Measurements from ENCODE around the gene SMAD7.
A peak's percentile ranks its signal among the peaks of the same experiment; 100 is the strongest.

SMAD7 gene

GRCh38 chr18:48949606-48950535, 894 bp downstream of the SMAD7 start:
- Histone ChIP-seq H3K4me3 (peak overlapping the region; percentile 56 to 87 (median 81)), H3K27ac (peak overlapping the region; percentile 32 to 100 (median 94))

DNA sequence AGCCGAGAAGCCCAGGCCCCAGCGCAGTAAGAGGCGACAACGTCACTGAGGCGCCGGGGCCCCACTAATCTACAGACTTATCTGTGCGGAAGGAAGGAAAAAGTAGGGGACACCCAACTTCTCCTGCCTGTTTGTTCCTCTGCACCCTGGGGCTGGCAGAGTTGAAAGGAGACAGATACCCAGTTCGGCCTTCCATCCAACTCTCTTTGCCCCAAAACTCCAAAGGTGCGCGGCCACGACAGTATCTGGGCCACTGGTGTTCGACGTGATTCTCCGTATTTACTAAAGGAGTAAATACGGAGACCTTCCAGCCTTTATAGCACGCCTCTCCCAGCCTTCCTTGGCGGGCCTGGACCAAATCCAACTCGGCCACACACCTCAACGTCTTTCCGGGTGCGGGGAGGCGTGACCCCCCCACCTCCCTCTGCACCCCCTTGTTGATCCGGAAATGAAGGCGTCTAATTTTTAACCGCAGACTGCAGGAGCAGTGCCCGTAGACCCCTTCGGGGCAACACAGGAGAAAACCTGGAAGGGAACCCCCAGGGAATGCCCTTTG, 1.6 kb downstream of the SMAD7 start:
- H3K4me3 ChIP-seq = peak overlapping the region; percentile 56 to 87 (median 81)
- peak overlapping the region in 20 of 21 experiments; percentile 51 to 100 (median 94) for H3K27ac ChIP-seq

- Histone ChIP-seq H3K27ac (peak overlapping the region in 20 of 21 experiments; percentile 3 to 100 (median 94)), H3K4me3 (peak overlapping the region; percentile 56 to 87 (median 81))
Observed at GRCh38 chr18:48948112-48949049, 2.4 kb downstream of the SMAD7 start.

GRCh38 chr18:48947560-48947959, 3.2 kb downstream of the SMAD7 start:
- Histone ChIP-seq H3K4me3 (peak overlapping the region; percentile 56 to 87 (median 81)), H3K27ac (peak overlapping the region in 15 of 21 experiments; percentile 3 to 100 (median 93))

DNA sequence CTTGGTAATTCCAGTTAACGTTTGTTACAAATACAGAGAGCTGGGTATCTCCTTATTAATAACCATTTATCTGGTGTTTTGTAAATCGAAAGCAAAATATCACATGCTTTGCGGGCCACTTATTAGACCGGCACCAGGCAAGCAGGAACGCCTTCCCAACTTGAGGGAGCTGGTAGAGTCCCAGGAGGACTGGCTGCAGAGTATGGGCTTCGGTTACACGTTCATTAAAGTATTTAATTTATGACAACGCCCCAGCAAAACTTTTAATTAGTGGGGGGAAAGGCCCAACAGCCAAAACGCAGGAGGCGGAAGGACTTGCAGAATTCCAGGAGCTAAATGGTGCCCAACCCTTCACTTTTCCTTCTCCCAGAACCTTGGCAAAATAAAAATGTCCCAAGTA, 3.7 kb downstream of the SMAD7 start:
- H3K27ac ChIP-seq = peak overlapping the region in 13 of 21 experiments; percentile 3 to 100 (median 94)
- peak overlapping the region; percentile 56 to 87 (median 81) for H3K4me3 ChIP-seq

DNA sequence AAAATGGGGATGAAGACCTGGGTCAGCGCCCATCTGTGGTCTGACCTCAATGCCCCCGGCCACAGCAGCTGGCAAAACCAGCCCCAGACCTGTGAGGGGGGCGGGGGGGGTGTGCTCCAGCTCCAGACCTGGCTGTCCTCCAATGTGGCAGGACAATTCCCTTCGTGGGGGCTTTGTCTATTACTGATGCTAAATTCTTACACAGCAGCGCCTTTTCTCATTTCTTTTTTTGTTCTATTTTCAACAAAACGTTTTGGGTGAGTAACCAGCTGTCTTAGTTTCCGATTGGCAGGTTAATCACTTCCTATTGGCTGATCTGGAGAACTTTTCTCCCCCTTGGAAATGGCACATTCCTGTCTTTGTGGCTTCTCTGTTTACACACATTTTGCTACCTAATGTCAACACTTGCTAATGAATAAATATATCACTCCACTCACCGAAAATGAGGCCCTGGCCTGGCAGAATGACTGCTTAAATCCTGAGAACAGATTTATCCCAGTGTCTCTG, 4.4 kb downstream of the SMAD7 start:
- Histone ChIP-seq H3K4me3 (peak overlapping the region in 4 of 7 experiments; percentile 56 to 82 (median 74)), H3K27ac (peak overlapping the region in 6 of 21 experiments; percentile 7 to 96 (median 63))

DNA sequence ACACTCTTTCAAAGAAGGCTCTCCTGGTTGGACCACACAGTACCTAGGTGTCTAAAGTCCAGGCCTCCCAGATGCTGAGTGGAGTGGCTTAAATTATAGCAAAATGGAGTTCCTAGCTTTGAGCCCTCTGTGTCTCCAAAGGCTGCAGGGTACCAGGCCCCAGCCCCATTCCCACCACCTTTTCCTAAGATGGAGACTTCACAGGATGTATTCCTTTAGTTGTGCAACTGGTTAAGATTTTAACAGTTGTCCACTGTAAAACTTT, 4.9 kb downstream of the SMAD7 start:
- Histone ChIP-seq H3K27ac (peak overlapping the region in 1 of 21 experiments; percentile 96), H3K4me3 (peak overlapping the region in 2 of 7 experiments; percentile 77 to 82)

- peak overlapping the region in 1 of 7 experiments; percentile 3 for H3K4me3 ChIP-seq
- peak overlapping the region in 4 of 21 experiments; percentile 14 to 78 (median 38) for H3K27ac ChIP-seq
Observed at GRCh38 chr18:48944634-48945033, 6.1 kb downstream of the SMAD7 start.

DNA sequence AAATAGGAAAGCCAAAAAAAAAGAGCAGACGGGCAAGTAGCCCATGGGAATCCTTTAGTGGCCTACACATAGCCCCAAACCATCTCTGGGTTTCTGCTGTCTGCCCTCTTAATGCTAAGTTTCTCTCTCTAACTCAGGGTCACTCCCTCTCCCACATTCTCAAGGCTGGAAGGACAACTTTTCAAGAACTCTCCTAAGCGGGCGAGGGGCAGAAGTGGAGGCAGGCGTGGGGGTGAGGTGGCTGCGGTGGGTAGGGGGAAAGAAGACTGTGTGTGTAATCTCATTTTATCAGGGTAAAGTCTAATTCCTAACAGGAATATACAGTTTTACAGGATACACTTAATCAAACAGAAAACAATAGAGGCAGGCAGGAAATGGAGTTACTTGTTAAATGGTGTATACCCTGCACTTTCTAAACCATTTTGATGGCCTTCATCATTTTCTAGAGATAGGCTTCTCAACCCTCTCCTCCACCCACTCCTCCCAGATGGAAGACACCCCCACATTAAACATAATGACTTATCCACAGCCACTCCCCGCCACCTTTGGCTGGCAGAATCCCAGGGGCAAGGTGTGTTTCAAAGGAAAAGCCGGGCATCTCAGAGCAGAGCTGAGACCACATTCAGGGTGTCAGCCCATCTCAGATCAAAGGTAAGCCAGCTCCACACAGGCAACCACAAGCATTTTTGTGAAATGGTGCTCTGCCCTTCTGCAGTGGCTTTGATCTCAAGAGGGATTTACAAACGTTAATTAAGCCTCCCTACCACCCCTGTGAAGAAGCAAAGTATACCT, 6.8 kb downstream of the SMAD7 start:
- Histone ChIP-seq H3K4me3 (peak overlapping the region in 1 of 7 experiments; percentile 3), H3K27ac (peak overlapping the region in 12 of 21 experiments; percentile 3 to 78 (median 40))

- H3K27ac ChIP-seq = peak overlapping the region in 11 of 21 experiments; percentile 3 to 78 (median 40)
- no peak overlapping the region for H3K4me3 ChIP-seq
Observed at GRCh38 chr18:48943333-48943732, 7.4 kb downstream of the SMAD7 start.

DNA sequence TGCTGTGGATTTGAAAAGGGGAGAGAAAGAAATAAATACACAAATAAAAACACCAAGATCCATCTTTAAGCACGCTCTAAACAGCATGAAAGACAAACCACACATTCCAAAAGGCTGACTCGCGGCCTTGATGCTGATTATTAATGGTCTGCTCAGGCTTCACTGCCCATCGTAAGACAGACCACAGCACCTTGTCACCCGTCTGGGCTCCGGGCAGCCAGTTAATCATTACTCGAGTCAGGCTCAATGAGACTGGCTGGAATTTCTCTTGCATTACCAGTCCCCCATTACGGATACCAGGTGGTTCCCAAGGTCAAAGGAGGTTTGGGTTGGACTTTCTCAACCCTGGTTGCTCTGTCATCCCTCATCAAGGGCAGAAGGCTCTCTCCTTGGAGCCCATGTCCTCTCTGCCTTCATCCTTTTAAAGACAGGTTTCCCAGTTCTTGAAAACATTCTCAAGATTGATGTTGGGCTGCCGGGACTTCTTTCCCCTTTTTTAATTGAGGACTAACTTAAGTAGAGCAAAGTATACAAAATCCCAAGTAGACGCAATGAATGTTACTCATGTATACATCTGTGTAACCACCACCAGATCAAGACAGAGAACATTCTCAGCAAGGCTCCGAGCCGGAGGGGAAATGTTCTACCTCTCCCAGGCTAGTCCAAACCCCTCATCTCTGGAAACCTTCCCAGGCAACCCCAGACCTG, 8.1 kb downstream of the SMAD7 start:
- H3K27ac ChIP-seq = peak overlapping the region in 13 of 21 experiments; percentile 5 to 80 (median 51)
- H3K4me3 ChIP-seq = no peak overlapping the region

GRCh38 chr18:48942086-48942485, 8.7 kb downstream of the SMAD7 start:
- Histone ChIP-seq H3K27ac (peak overlapping the region in 13 of 21 experiments; percentile 3 to 80 (median 54)), H3K4me3 (no peak overlapping the region)

- Histone ChIP-seq H3K27ac (peak overlapping the region in 11 of 21 experiments; percentile 16 to 80 (median 60)), H3K4me3 (no peak overlapping the region)
Observed at GRCh38 chr18:48941672-48942071, 9.1 kb downstream of the SMAD7 start.

DNA sequence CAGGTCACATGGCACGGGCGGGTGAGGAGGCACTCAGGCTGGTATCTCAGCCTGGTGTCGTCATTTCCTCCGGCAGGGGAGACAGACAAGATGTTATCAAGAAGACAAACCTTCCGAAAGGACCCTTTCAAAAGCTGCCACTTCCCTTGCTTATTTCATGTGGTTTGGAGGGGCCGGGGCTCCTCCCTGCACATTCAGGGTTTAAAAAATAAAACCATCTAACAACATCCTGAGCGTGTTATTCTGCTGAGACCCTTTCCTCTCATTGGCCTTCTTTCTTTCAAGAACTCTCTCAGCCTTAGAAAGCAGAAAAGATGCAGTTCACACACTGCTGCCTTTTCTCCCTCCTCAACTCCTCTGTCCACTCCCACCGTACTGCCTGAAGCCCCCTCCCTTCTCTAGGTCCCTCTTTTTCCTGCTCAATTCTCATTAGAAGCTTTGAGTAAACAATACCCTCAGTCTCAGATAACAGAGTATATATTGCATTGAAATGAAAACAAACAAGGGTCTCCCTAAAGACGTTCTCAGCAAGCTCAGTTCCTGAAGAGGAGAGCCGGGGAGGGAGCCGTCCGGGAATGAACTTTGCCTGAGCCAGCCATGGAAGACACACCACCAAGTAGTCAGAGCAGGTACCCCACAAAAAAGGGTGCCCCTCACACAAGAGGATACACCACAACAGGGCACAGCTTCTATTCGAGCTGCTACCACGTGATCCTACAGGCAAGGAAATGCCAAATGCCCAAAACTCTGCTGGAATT, 9.7 kb downstream of the SMAD7 start:
- Histone ChIP-seq H3K4me3 (no peak overlapping the region), H3K27ac (peak overlapping the region in 17 of 21 experiments; percentile 1 to 80 (median 60))

GRCh38 chr18:48939205-48940097, 11.3 kb downstream of the SMAD7 start:
- Histone ChIP-seq H3K27ac (peak overlapping the region in 19 of 21 experiments; percentile 29 to 80 (median 65)), H3K4me3 (peak overlapping the region in 2 of 7 experiments; percentile 3 to 21)

DNA sequence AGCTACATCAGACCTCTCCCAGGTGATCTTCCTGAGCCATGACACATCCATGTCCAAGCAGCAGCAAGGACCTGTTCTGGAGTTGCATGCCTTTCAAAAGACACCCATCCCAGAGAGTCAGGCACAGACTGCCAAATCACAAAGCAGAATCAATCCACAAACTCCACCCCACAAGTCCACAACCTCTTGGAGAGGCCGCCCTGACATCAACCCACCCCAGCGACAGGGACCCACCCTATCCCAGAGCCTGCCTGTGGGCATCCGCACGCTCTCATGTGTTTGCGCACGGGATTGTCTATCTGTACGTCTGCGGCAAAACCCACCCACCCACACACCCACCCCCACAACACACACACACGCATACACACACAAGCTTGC, 11.9 kb downstream of the SMAD7 start:
- Histone ChIP-seq H3K27ac (peak overlapping the region in 19 of 21 experiments; percentile 4 to 80 (median 65)), H3K4me3 (peak overlapping the region in 2 of 7 experiments; percentile 3 to 21)

All from skin epidermis (tissue), 12 donors.